ELR (cell line): ENCODE data around the gene PLEKHM1.
"Not testable (repeated sequence)": the region's sequence is repeated elsewhere in the genome, so short reads cannot be mapped to it uniquely, and the experiment has no call there.

Source experiments
- DNase-seq: peaks from one replicate; pipeline ENCODE4 v3.0.0-alpha.2; 2015; ENCODE audit warnings: low read depth

PLEKHM1 gene

GRCh38 chr17:45461524-45462327 lies 28.8 kb downstream of the PLEKHM1 start:
- DNase-seq: peak; percentile 65

- not testable (repeated sequence) for DNase-seq
Observed at GRCh38 chr17:45460422-45460821, 30.1 kb downstream of the PLEKHM1 start.

- not testable (repeated sequence) for DNase-seq
Observed at GRCh38 chr17:45454341-45454740, 36.2 kb downstream of the PLEKHM1 start.

GRCh38 chr17:45453731-45454130 lies 36.8 kb downstream of the PLEKHM1 start:
- not testable (repeated sequence) for DNase-seq

GRCh38 chr17:45453225-45453534 lies 37.3 kb downstream of the PLEKHM1 start:
- not testable (repeated sequence) for DNase-seq

GRCh38 chr17:45452329-45453224 lies 37.9 kb downstream of the PLEKHM1 start:
- DNase-seq: not testable (repeated sequence)

GRCh38 chr17:45451660-45452059 lies 38.9 kb downstream of the PLEKHM1 start:
- DNase-seq: not testable (repeated sequence)

- DNase-seq: no peak
Observed at GRCh38 chr17:45451131-45451530, 39.4 kb downstream of the PLEKHM1 start.

- DNase-seq: not testable (repeated sequence)
Observed at GRCh38 chr17:45449708-45450329, 40.7 kb downstream of the PLEKHM1 start.

- DNase-seq: not testable (repeated sequence)
Observed at GRCh38 chr17:45449260-45449659, 41.3 kb downstream of the PLEKHM1 start.

- not testable (repeated sequence) for DNase-seq
Observed at GRCh38 chr17:45448483-45448882, 42.0 kb downstream of the PLEKHM1 start.

- DNase-seq: not testable (repeated sequence)
Observed at GRCh38 chr17:45448066-45448465, 42.5 kb downstream of the PLEKHM1 start.

- DNase-seq: not testable (repeated sequence)
Observed at GRCh38 chr17:45447650-45448049, 42.9 kb downstream of the PLEKHM1 start.

GRCh38 chr17:45446872-45447625 lies 43.5 kb downstream of the PLEKHM1 start:
- DNase-seq: not testable (repeated sequence)

- DNase-seq: peak; percentile 92
Observed at GRCh38 chr17:45445901-45446743, 44.4 kb downstream of the PLEKHM1 start.

- DNase-seq: not testable (repeated sequence)
Observed at GRCh38 chr17:45444856-45445820, 45.4 kb downstream of the PLEKHM1 start.

GRCh38 chr17:45444301-45444700 lies 46.2 kb downstream of the PLEKHM1 start:
- DNase-seq: not testable (repeated sequence)

GRCh38 chr17:45443371-45444260 lies 46.9 kb downstream of the PLEKHM1 start:
- not testable (repeated sequence) for DNase-seq
